Measurements from ENCODE around the gene DOCK2.

GRCh38 chr5:169950333-169950732 is 313.3 kb downstream of the DOCK2 start:
- TF ChIP-seq, protein P1, sequence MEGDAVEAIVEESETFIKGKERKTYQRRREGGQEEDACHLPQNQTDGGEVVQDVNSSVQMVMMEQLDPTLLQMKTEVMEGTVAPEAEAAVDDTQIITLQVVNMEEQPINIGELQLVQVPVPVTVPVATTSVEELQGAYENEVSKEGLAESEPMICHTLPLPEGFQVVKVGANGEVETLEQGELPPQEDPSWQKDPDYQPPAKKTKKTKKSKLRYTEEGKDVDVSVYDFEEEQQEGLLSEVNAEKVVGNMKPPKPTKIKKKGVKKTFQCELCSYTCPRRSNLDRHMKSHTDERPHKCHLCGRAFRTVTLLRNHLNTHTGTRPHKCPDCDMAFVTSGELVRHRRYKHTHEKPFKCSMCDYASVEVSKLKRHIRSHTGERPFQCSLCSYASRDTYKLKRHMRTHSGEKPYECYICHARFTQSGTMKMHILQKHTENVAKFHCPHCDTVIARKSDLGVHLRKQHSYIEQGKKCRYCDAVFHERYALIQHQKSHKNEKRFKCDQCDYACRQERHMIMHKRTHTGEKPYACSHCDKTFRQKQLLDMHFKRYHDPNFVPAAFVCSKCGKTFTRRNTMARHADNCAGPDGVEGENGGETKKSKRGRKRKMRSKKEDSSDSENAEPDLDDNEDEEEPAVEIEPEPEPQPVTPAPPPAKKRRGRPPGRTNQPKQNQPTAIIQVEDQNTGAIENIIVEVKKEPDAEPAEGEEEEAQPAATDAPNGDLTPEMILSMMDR (conservative IDR thresholded peaks at IDR 0.05; ENCODE audit: low read length) = no peak
- no peak for TF ChIP-seq EZH2phosphoT487 (IDR thresholded peaks at IDR 0.05; ENCODE audit: borderline replicate concordance)

Data from Loucy (cell line).